Measurements from ENCODE around the gene COL23A1. TPM values are rescaled to one million over a fixed set of nuclear protein-coding genes. Genes with fewer than 3 reads are reported as not detected.

The COL23A1 gene
- total RNA-seq, 1 experiment from 2014 or later = not detected

DNA sequence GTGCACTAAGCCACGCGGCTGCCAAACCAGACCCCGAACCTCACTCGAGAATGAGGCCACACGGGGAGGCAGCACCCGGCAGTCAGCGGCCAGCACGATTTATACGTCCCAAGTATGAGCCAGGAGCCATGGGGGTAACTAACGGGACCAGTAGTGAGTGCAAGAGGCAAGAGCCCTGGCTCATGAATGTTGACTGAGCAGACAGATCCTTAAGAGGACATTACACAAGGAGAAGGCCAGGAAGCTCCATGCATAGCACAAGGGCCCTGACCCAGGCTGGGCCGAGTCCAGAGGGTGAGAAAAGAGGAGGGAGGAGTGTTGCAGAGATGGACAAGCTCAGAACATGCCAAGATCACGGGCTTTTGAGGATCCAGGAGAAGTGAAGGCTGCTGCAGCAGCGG, 299.0 kb downstream of the COL23A1 start:
- ATAC-seq (no peak), DNase-seq (no peak)
- H3K27ac ChIP-seq (ENCODE audit: low read length) = no peak overlapping the region
- no peaks in the 10 kb centered on the region for H3K79me2 ChIP-seq (ENCODE audit: low read length)
- ChIA-PET POLR2A (ENCODE audit: unreplicated experiment) (no interaction called here), CTCF (no interaction called here)
- no peak overlapping the region for H3K9ac ChIP-seq (ENCODE audit: low read length)
- peaks cover 51% of the 10 kb centered on the region for H3K27me3 ChIP-seq (ENCODE audit: low read length)
- H3K4me1 ChIP-seq (ENCODE audit: insufficient read depth, low read length) = peaks cover 12% of the 10 kb centered on the region; the same call in 1 of the 2 replicates
- H3K9me2 ChIP-seq (replicated peaks; ENCODE audit: low read length) = no peaks in the 10 kb centered on the region
- no peaks in the 10 kb centered on the region for H3K36me3 ChIP-seq (ENCODE audit: low read depth, low read length)
- intact Hi-C loops (cut with micrococcal nuclease) = no loop called here
- H4K20me1 ChIP-seq (ENCODE audit: low read length) = no peaks in the 10 kb centered on the region
- no peak overlapping the region for H3K4me3 ChIP-seq (ENCODE audit: low read length)
- H2AFZ ChIP-seq (ENCODE audit: low read length) = no peak overlapping the region
- H3K9me3 ChIP-seq (ENCODE audit: low read length) = no peaks in the 10 kb centered on the region
- H3F3A ChIP-seq (ENCODE audit: low read length, unreplicated experiment) = no peaks in the 10 kb centered on the region
- no peak overlapping the region for H3K4me2 ChIP-seq (ENCODE audit: low read length)
- no TSS peak for BruUV-seq (replicated peaks)
- TF ChIP-seq EZH2phosphoT487 (IDR thresholded peaks at IDR 0.05; ENCODE audit: borderline replicate concordance, low read length) (no peak), EZH2 (IDR thresholded peaks at IDR 0.05; ENCODE audit: low read length, unreplicated experiment) (no peak)
- TF ChIP-seq, protein P1, sequence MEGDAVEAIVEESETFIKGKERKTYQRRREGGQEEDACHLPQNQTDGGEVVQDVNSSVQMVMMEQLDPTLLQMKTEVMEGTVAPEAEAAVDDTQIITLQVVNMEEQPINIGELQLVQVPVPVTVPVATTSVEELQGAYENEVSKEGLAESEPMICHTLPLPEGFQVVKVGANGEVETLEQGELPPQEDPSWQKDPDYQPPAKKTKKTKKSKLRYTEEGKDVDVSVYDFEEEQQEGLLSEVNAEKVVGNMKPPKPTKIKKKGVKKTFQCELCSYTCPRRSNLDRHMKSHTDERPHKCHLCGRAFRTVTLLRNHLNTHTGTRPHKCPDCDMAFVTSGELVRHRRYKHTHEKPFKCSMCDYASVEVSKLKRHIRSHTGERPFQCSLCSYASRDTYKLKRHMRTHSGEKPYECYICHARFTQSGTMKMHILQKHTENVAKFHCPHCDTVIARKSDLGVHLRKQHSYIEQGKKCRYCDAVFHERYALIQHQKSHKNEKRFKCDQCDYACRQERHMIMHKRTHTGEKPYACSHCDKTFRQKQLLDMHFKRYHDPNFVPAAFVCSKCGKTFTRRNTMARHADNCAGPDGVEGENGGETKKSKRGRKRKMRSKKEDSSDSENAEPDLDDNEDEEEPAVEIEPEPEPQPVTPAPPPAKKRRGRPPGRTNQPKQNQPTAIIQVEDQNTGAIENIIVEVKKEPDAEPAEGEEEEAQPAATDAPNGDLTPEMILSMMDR (conservative IDR thresholded peaks at IDR 0.05; ENCODE audit: low read depth, low read length) = no peak

DNA sequence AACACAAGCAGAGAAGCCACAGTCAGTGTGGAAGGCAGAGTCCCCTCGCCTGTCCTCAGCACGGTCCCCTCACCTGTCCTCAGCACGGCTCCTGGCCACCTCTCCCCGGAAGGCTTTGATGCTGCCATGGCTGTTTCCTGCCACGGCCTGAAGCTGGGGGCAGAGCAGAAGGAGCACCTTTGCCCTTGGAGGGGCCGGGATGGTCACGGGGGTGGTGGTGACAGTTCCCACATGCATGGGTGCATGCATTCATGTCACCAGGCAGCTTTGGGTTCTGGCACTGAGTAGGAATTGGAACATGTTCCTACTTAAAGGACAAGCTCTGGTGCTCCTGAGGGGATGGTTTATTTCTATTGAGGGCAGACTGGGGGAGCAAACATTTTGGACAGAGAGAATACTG, 299.8 kb downstream of the COL23A1 start:
- no peaks in the 10 kb centered on the region for H4K20me1 ChIP-seq (ENCODE audit: low read length)
- BruUV-seq (replicated peaks) = no TSS peak
- H3K27me3 ChIP-seq (ENCODE audit: low read length) = peaks cover 51% of the 10 kb centered on the region
- TF ChIP-seq EZH2phosphoT487 (IDR thresholded peaks at IDR 0.05; ENCODE audit: borderline replicate concordance, low read length) (no peak), EZH2 (IDR thresholded peaks at IDR 0.05; ENCODE audit: low read length, unreplicated experiment) (no peak)
- TF ChIP-seq, protein P1 (conservative IDR thresholded peaks at IDR 0.05; ENCODE audit: low read depth, low read length) = no peak
- H3K4me1 ChIP-seq (ENCODE audit: insufficient read depth, low read length) = peaks cover 12% of the 10 kb centered on the region; the same call in 1 of the 2 replicates
- DNase-seq = no peak
- ChIA-PET POLR2A (ENCODE audit: unreplicated experiment) (no interaction called here), CTCF (no interaction called here)
- no peaks in the 10 kb centered on the region for H3K9me3 ChIP-seq (ENCODE audit: low read length)
- intact Hi-C loops (cut with micrococcal nuclease) = no loop called here
- no peaks in the 10 kb centered on the region for H3K36me3 ChIP-seq (ENCODE audit: low read depth, low read length)
- H3K9me2 ChIP-seq (replicated peaks; ENCODE audit: low read length) = no peaks in the 10 kb centered on the region
- ATAC-seq = no peak
- H3K9ac ChIP-seq (ENCODE audit: low read length) = no peak overlapping the region
- no peak overlapping the region for H3K27ac ChIP-seq (ENCODE audit: low read length)
- no peaks in the 10 kb centered on the region for H3F3A ChIP-seq (ENCODE audit: low read length, unreplicated experiment)
- H3K4me3 ChIP-seq (ENCODE audit: low read length) = no peak overlapping the region
- H3K4me2 ChIP-seq (ENCODE audit: low read length) = no peak overlapping the region
- no peak overlapping the region for H2AFZ ChIP-seq (ENCODE audit: low read length)
- H3K79me2 ChIP-seq (ENCODE audit: low read length) = no peaks in the 10 kb centered on the region

DNA sequence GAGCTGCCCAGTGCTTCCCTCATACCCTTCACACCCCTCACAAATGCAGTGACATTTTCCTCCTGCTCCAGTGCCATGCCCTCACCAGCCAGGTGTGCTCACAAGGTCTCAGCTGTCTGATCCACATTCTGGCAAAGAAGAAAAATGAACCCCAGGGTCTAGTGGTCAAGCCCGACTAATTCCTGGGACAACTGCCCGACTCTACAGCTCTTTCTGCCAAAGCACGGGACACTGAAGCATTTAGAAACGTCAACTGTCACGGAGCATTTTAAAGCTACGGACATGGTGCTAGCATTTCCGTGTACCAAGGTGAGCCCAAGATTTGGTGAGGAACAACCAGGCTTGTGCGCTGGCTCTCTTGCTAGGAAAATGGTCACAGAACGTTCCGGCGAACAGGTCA, 300.8 kb downstream of the COL23A1 start:
- H3K36me3 ChIP-seq (ENCODE audit: low read depth, low read length) = no peaks in the 10 kb centered on the region
- no peaks in the 10 kb centered on the region for H3K9me2 ChIP-seq (replicated peaks; ENCODE audit: low read length)
- no peak overlapping the region for H3K27ac ChIP-seq (ENCODE audit: low read length)
- no peaks in the 10 kb centered on the region for H4K20me1 ChIP-seq (ENCODE audit: low read length)
- H3K27me3 ChIP-seq (ENCODE audit: low read length) = peaks cover 51% of the 10 kb centered on the region
- H3K9me3 ChIP-seq (ENCODE audit: low read length) = no peaks in the 10 kb centered on the region
- ATAC-seq = no peak
- POLR2A ChIA-PET (ENCODE audit: unreplicated experiment) = no interaction called here
- no TSS peak for BruUV-seq (replicated peaks)
- peaks cover 12% of the 10 kb centered on the region; the same call in 1 of the 2 replicates for H3K4me1 ChIP-seq (ENCODE audit: insufficient read depth, low read length)
- no peak overlapping the region for H2AFZ ChIP-seq (ENCODE audit: low read length)
- H3K4me3 ChIP-seq (ENCODE audit: low read length) = no peak overlapping the region
- TF ChIP-seq EZH2phosphoT487 (IDR thresholded peaks at IDR 0.05; ENCODE audit: borderline replicate concordance, low read length) = no peak
- no peak for TF ChIP-seq EZH2 (IDR thresholded peaks at IDR 0.05; ENCODE audit: low read length, unreplicated experiment)
- TF ChIP-seq, protein P1 (conservative IDR thresholded peaks at IDR 0.05; ENCODE audit: low read depth, low read length) = no peak
- no peak for DNase-seq
- 0 out of 2 replicates have a peak overlapping the region, but pooled peaks have one; percentile 50 for H3K4me2 ChIP-seq (ENCODE audit: low read length)
- CTCF ChIA-PET = no interaction called here
- H3K9ac ChIP-seq (ENCODE audit: low read length) = no peak overlapping the region
- H3K79me2 ChIP-seq (ENCODE audit: low read length) = no peaks in the 10 kb centered on the region
- intact Hi-C loops (cut with micrococcal nuclease) = no loop called here
- no peaks in the 10 kb centered on the region for H3F3A ChIP-seq (ENCODE audit: low read length, unreplicated experiment)

Measured in PC-3 (cell line).